ENCODE data around the gene DGKH.

- TF ChIP-seq, protein P1, sequence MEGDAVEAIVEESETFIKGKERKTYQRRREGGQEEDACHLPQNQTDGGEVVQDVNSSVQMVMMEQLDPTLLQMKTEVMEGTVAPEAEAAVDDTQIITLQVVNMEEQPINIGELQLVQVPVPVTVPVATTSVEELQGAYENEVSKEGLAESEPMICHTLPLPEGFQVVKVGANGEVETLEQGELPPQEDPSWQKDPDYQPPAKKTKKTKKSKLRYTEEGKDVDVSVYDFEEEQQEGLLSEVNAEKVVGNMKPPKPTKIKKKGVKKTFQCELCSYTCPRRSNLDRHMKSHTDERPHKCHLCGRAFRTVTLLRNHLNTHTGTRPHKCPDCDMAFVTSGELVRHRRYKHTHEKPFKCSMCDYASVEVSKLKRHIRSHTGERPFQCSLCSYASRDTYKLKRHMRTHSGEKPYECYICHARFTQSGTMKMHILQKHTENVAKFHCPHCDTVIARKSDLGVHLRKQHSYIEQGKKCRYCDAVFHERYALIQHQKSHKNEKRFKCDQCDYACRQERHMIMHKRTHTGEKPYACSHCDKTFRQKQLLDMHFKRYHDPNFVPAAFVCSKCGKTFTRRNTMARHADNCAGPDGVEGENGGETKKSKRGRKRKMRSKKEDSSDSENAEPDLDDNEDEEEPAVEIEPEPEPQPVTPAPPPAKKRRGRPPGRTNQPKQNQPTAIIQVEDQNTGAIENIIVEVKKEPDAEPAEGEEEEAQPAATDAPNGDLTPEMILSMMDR (IDR thresholded peaks at IDR 0.05; ENCODE audit: low read depth, low read length), result no peak
- no peak for TF ChIP-seq EZH2phosphoT487 (IDR thresholded peaks at IDR 0.05; ENCODE audit: low read depth)
These were observed 125.4 kb downstream of the DGKH start for GRCh38 chr13:42173789-42174343.
